NCI-H748 (cell line): ENCODE measurements around the gene UROS.

Experiments used
- DNase-seq: peaks from one replicate; lab custom pipeline; 2025; ENCODE audit not compliant: unreplicated experiment; lab: John Stamatoyannopoulos, UW

The UROS gene

DNA sequence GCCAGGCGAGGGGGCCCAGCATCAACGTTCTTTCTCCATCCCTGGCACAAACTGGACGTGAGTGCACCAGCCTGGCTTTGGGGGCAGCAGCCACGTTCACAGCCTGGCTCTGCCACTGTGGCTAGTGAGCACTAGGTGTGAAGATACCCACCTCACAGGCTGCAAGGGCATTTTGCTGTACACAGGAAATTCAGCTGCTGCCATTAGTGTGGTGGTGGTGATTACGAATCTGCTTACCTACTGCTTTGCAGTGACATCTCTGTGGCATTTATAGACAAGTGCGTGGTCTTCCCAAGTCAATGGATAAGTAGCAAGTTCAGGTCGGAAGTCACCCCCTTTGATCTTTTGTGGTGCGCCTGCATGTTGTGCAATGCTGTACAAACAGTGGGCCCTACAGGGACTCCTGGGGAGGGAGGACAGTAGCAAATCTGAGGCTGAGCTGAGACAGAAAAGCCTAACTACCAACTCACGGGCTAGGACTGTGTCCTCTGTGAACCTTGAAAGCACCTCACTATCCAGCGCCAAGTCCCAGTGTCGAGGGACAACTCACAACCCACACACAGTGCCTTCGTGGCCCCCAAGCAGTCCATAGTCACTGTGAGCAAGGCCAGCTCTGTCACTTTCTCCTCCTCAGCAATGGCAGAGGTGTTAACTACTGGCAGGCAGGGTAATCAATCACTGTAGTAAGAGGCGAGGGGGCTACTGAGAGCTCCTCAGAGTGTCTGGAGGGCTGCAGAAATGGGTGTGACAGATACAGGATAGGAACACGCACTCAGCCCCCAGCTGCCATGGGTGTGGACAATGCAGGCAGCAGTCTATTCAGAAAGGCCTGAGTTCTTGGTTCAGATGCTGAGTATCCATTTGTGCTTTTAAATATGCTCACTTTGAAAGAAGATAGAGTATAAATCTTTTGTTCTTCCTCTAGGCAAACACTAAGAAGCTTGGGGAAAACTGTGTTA lies 30.4 kb downstream of the UROS start:
- no peak for DNase-seq

DNA sequence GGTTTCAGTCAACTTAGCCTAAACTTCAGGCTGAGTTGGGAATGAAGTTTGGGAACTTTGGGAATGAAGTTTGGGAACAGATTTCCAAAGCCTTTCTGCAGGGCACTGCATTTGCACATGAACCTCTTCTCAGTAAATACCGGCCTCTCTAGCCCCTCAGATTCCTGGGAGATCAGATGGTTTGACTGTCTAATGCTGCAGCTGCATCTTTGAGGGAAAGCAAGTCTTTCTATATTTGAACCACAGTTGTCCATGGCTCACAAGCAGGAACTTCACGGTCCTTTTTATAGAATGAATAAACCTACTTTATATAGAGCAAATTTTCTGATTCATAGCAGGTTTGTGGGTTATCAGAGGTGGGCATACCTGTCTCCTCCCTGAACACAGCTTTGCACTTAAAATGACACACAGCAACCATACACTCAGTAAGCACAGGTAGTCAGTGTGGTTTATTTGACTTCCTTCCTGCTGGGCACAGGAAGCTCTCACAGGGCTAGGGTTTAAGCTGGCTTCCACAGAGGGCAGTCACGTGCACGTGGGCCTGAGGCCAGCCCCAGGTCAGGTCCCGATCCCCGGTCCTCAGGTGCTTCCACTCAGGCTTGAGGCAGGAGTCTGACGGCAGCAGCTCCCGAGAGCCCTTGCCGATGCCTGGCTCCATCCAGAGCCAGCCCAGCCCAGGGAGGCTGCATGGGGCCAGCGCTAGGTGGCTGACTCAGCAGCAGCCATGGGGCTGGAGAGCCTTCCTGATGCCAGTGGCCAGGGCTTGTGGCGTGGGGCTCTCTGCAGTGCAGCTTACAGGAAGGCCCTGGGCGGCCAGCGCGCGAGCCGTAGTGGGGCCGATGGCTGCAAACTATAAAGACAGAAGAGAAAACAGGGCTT lies 34.7 kb downstream of the UROS start:
- no peak for DNase-seq

GRCh38 chr10:125785791-125786190 lies 37.3 kb downstream of the UROS start:
- no peak for DNase-seq

- no peak for DNase-seq
Observed at GRCh38 chr10:125783957-125784356, 39.1 kb downstream of the UROS start.

DNA sequence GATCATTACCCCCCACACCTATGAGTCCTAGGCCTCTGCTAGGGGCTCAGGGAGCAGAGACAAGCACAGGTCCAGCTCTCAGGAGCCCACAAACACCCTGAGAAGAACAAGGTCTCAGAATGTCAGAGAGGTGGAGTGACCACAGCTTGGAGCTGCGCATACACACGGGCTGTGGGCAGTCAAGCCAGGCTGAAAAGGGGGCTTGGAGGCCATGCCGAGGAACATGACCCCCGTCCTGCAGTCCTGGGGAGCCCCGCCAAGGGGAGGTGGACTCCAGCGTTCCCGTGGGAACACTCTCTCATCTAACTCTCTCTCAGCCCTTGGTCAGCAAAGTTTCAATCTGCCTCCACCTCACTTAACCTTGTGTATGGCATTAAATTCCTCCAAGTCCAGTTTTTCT lies 39.6 kb downstream of the UROS start:
- no peak for DNase-seq

DNA sequence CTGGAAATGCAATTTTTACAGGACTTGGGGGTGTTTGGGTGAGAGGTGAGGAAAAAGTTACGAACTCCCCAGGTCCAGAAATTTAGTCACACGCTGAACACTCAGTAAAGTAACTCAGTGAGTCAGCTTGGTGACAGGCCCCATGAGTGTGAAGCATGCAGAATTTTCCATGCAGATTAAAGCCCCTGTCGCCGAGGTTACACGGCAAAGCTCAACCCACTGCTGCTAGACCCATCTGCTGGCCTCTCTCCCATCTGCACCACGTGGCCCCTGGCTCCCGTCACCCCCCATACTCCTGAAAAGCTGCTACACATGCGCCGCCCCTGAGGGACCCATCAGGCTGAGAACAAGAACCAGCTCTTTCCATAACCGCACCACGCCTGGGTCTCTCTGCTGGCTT lies 40.4 kb downstream of the UROS start:
- no peak for DNase-seq

GRCh38 chr10:125782054-125782453 lies 41.0 kb downstream of the UROS start:
- DNase-seq, result no peak

DNA sequence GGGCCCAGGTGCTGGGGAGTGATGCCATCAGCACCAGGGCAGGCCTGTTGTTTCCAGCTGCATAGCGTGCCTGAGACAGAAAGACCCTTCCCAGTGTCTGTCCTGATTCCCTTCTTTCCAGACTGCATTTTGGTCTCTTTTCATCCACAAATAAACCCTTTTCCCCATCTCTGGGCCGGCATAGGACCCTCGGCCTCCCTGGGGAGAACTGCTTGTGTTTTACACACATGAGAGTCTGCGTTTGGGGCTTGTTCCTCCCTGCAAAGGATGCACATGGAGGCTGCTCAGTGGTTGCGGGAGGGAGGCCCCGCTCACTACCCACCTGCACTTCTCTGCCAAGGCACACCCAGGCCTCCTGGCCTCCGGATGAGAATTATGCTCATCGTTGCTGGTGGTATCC lies 41.7 kb downstream of the UROS start:
- no peak for DNase-seq

DNA sequence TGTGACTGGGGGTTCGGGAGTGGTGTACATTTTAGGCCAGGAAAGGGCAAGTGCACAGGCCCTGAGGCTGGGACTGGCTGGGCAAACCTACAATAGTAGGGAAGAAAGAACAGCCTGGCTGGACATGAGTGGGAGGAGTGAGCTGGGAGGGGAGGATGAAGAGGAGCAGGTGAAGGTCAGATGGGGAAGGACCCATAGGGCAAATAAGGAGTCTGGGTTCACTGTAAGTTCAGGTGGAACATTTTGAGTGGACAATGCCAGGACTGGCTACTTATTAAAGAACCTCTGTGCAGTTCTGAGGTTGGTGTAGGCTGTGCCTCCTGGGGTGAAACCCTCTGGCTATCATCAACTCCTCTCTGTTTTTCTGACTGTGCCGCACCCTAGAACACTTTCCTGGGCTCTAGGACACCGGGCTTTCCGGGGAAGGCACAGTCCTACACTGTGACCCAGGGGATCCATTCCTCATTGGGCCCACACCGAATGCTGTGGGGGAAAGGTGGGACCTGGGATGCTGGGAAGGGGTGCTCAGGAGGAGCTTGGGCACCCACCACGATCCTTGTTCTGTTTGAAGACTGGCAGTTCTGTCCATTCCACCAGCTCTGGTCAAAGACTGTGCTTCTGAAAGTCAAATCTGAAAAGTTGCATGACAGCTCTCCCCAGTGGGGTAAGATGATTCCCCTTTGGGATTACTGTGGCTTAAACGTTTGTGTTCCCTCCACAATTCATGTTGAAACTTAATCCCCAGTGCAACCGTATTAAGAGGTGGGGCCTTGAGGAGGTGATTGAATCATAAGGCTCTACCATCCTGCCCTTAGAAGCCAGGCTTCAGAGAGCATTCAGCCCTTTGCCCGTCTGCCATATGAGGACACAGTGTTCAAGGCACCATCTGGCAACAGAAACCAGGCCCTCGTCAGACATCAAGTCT lies 43.4 kb downstream of the UROS start:
- DNase-seq, result no peak

DNA sequence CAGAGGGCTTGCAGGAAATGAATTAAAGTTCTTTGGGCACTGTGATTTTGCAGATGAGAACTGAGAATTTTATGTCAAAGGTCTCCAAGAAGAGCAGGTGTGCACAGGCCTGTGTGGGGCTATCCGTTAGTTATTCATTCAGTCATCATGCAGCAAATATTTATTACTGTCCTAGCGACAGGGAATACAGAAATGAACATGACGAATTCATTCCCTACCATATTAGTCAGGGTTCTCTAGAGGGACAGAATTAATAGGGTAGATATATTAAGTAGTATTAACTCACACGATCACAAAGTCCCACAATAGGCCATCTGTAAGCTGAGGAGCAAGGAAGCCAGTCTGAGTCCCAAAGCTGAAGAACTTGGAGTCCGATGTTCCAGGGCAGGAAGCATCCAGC lies 44.5 kb downstream of the UROS start:
- no peak for DNase-seq

- no peak for DNase-seq
Observed at GRCh38 chr10:125777806-125778205, 45.3 kb downstream of the UROS start.

- no peak for DNase-seq
Observed at GRCh38 chr10:125775491-125776106, 47.5 kb downstream of the UROS start, which contains the start of gene MMP21. Gene MMP21 (minus strand): TSS chr10:125775821. CDS start chr10:125775821, 0 bp downstream.

- DNase-seq, result no peak
Observed at GRCh38 chr10:125774581-125775191, 48.4 kb downstream of the UROS start.

DNA sequence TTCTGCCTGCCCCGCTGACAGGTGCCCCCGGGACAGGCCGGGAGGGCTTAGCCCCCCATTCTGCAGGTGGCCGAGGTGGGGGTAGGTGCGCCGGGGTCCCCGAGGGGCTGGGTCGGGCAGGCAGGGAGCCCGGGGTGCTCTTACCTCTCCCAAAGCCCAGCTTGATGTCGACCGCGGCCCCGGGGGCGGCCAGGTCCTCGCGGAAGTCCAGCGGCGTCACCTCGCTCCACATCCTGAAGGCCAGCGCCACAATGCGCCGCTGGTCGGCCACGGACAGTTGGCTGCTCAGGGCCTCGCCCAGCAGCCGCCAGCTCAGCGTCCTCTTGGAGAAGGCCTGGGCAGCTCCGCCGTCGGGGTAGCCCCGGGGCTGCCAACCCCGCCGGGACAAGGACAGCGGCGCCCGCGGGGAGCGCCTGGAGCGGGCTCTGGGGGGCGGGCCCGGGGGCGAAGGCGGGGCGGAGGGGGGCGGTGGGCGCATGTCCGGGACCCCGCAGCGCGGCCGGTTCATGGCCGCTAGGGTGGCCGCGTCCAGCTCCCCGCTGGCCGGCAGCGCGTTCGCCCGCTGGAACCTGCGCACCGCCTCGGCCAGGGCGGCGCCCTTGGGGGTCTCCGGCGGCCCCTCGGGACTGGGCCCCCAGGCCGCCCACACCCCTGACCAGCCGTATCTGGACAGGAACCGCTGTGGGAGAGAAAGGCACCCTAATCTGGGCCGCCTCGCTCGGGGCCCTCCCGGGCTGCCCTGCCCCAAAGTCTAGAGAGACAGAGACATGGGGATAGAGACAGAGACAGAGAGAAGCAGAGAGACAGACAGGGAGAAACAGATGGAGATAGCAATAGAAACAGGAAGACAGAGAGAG lies 49.1 kb downstream of the UROS start:
- no peak for DNase-seq

DNA sequence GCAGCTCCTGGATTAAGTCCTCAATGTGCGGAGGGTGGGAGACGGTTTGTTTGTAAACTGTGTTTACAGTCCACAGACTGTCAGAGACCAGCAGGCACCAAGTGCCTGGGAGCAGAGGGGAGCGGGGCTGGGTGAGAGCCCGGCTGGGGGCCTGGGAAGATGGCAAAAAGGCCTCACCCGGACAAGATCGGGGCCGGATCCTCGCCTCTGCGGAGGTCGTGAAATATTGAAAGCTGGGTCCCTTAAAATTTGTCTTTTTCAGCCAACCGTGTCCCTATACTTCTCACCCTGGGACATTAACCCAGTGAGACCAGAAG lies 50.2 kb downstream of the UROS start:
- no peak for DNase-seq

GRCh38 chr10:125772112-125772863 lies 50.8 kb downstream of the UROS start:
- DNase-seq, result no peak

- no peak for DNase-seq
Observed at GRCh38 chr10:125770844-125771243, 52.2 kb downstream of the UROS start.

DNA sequence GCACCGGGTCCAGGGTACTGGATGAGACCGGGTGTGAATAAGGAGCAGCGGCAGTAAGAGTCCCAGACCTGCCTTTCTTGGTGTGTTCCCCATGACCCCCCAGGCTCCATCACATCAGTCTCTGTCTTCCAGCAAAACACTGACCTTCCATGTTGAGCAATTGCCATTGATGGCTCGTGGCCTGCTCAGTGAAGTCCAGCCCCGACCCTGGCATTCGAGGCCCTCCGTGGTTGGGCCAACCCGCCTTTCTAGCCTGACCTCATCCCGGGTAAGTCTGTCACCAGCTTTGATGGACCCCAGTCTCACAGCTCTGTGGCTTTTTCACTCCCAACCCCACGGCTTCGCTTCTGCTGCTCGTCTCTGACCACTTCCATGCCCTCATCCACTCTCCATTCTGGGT lies 53.9 kb downstream of the UROS start:
- DNase-seq, result no peak
